ENCODE data around the gene STK32C.
"Not testable (repeated sequence)": the region's sequence is repeated elsewhere in the genome, so short reads cannot be mapped to it uniquely, and the experiment has no call there.

DNA sequence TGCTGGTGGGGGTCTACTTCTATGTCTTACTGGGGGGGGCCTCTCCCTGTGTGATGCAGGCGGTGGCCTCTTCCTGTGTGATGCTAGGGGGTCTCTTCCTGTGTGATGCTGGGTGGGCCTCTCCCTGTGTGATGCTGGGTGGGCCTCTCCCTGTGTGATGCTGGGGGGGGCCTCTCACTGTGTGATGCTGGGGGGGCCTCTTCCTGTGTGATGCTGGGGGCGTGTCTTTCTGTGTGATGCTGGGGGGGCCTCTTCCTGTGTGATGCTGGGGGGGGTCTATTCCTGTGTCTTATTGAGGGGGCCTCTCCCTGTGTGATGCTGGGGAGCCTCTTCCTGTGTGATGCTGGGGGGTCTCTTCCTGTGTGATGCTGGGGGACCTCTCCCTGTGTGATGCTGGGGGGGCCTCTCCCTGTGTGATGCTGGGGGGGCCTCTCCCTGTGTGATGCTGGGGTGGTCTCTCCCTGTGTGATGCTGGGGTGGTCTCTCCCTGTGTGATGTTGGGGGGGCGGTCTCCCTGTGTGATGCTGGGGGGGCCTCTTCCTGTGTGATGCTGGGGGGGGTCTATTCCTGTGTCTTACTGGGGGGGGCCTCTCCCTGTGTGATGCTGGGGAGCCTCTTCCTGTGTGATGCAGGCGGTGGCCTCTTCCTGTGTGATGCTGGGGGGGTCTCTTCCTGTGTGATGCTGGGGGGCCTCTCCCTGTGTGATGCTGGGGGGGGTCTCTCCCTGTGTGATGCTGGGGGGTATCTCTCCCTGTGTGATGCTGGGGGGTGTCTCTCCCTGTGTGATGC, 146.7 kb downstream of the STK32C start:
- TF ChIP-seq, protein P1, sequence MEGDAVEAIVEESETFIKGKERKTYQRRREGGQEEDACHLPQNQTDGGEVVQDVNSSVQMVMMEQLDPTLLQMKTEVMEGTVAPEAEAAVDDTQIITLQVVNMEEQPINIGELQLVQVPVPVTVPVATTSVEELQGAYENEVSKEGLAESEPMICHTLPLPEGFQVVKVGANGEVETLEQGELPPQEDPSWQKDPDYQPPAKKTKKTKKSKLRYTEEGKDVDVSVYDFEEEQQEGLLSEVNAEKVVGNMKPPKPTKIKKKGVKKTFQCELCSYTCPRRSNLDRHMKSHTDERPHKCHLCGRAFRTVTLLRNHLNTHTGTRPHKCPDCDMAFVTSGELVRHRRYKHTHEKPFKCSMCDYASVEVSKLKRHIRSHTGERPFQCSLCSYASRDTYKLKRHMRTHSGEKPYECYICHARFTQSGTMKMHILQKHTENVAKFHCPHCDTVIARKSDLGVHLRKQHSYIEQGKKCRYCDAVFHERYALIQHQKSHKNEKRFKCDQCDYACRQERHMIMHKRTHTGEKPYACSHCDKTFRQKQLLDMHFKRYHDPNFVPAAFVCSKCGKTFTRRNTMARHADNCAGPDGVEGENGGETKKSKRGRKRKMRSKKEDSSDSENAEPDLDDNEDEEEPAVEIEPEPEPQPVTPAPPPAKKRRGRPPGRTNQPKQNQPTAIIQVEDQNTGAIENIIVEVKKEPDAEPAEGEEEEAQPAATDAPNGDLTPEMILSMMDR (IDR thresholded peaks at IDR 0.05; ENCODE audit: poor library complexity, severe bottlenecking): not testable (repeated sequence)
- TF ChIP-seq POLR2AphosphoS5 (IDR thresholded peaks at IDR 0.05); TAF1 (IDR thresholded peaks at IDR 0.05; ENCODE audit: low read depth); RAD21 (conservative IDR thresholded peaks at IDR 0.05); EZH2 (IDR thresholded peaks at IDR 0.05; ENCODE audit: borderline replicate concordance, insufficient read depth, low read length, poor library complexity, severe bottlenecking); EP300 (conservative IDR thresholded peaks at IDR 0.05; ENCODE audit: poor library complexity, severe bottlenecking): not testable (repeated sequence)
- TF ChIP-seq, protein P2, sequence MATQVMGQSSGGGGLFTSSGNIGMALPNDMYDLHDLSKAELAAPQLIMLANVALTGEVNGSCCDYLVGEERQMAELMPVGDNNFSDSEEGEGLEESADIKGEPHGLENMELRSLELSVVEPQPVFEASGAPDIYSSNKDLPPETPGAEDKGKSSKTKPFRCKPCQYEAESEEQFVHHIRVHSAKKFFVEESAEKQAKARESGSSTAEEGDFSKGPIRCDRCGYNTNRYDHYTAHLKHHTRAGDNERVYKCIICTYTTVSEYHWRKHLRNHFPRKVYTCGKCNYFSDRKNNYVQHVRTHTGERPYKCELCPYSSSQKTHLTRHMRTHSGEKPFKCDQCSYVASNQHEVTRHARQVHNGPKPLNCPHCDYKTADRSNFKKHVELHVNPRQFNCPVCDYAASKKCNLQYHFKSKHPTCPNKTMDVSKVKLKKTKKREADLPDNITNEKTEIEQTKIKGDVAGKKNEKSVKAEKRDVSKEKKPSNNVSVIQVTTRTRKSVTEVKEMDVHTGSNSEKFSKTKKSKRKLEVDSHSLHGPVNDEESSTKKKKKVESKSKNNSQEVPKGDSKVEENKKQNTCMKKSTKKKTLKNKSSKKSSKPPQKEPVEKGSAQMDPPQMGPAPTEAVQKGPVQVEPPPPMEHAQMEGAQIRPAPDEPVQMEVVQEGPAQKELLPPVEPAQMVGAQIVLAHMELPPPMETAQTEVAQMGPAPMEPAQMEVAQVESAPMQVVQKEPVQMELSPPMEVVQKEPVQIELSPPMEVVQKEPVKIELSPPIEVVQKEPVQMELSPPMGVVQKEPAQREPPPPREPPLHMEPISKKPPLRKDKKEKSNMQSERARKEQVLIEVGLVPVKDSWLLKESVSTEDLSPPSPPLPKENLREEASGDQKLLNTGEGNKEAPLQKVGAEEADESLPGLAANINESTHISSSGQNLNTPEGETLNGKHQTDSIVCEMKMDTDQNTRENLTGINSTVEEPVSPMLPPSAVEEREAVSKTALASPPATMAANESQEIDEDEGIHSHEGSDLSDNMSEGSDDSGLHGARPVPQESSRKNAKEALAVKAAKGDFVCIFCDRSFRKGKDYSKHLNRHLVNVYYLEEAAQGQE (IDR thresholded peaks at IDR 0.05; ENCODE audit: borderline replicate concordance): not testable (repeated sequence)

Data from neural cell (in vitro differentiated cells).